HG02610 (cell line): Measurements from ENCODE around the gene PKN1.

Source experiments
- ATAC-seq: cut with Tn5 transposase; IDR thresholded peaks from one replicate; pipeline ENCODE4 v1.9.1; 2021; ENCODE audit warnings: mild to moderate bottlenecking, moderate library complexity; ENCODE audit not compliant: unreplicated experiment

PKN1 gene

DNA sequence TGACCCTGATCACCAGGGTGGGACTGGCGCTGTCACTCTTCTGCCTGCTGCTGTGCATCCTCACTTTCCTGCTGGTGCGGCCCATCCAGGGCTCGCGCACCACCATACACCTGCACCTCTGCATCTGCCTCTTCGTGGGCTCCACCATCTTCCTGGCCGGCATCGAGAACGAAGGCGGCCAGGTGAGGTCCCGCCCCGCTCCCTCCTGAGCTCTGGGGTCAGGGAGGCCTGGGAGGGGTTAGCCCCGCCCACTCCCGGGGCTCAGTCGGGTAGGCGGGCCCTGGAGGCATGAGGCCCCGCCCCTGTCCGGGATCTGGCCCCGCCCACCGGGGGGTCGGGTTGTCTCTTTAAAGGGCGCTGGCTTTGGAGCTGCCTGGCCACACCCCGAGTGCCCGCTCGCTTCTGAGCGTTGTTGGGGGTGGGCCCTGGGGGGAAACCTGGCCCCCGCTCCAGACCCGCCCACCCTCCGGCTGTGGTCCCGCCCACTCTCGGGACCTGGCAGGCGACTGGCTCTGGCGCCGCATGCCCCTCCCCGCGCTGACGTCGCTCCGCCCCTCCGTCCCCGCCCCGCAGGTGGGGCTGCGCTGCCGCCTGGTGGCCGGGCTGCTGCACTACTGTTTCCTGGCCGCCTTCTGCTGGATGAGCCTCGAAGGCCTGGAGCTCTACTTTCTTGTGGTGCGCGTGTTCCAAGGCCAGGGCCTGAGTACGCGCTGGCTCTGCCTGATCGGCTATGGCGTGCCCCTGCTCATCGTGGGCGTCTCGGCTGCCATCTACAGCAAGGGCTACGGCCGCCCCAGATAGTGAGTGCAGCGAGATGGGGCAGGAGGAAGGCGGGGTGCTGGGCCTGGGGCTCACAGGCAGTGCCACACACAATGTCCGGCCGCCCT is 27.1 kb upstream of the PKN1 start:
- ATAC-seq = peak; percentile 48

DNA sequence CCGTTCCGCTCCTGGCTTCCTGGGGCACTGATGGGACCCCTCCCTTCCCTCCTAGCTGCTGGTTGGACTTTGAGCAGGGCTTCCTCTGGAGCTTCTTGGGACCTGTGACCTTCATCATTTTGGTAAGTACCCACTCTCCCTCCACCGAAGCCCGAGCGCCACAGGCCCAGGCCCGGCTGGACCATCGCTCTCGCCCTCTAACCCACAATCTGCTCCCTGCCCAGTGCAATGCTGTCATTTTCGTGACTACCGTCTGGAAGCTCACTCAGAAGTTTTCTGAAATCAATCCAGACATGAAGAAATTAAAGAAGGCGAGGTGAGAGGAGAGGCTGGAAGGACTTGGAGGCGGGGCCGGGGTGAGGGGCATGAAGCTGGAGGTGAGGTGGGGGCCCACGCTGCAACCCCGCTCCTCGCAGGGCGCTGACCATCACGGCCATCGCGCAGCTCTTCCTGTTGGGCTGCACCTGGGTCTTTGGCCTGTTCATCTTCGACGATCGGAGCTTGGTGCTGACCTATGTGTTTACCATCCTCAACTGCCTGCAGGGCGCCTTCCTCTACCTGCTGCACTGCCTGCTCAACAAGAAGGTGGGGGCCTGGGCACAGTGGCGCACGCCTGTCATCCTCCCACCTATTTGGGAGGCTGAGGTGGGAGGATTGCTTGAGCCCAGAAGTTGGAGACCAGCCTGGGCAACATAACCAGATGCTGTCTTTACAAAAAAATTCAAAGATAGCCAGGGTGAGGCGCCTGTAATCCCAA is 26.3 kb upstream of the PKN1 start:
- no peak for ATAC-seq

DNA sequence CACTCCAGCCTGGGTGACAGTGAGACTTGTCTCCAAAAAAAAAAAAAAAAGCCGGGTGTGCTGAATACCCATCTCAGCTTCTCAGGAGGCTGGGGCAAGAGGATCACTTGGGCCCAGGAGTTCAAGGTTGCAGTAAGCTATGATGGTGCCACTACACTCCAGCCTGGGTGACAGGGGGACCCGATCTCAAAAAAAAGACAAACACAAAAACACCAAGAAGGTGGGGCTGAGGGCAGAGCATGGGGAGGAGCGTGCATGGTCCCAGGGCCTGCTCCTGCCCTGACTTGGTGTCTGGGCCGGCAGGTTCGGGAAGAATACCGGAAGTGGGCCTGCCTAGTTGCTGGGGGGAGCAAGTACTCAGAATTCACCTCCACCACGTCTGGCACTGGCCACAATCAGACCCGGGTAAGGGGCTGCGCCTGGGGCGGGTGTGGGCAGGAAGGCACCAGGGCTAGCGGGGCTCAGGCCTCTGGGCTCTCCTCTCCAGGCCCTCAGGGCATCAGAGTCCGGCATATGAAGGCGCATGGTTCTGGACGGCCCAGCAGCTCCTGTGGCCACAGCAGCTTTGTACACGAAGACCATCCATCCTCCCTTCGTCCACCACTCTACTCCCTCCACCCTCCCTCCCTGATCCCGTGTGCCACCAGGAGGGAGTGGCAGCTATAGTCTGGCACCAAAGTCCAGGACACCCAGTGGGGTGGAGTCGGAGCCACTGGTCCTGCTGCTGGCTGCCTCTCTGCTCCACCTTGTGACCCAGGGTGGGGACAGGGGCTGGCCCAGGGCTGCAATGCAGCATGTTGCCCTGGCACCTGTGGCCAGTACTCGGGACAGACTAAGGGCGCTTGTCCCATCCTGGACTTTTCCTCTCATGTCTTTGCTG is 25.3 kb upstream of the PKN1 start:
- no peak for ATAC-seq

DNA sequence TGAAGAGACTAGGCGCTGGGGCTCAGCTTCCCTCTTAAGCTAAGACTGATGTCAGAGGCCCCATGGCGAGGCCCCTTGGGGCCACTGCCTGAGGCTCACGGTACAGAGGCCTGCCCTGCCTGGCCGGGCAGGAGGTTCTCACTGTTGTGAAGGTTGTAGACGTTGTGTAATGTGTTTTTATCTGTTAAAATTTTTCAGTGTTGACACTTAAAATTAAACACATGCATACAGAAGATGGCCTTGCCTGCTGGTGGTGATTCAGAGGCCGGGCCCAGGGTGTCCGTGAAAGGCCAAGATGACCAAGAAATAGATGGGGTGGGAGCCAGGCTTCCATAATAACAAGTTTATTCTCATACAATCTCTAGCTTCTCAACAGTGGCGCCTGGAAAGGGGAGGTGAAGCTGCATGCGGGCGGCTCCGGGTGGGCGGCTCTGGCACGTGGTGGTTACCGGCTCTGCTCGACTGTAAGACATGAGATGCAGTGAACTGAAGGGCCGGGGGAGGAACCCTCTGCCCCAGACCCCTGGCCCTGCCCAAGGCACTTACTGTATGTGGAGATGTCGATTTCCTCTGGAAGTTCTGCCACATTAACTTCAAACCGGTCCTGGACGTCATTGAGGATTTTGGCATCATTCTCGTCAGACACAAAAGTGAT is 24.5 kb upstream of the PKN1 start:
- no peak for ATAC-seq

DNA sequence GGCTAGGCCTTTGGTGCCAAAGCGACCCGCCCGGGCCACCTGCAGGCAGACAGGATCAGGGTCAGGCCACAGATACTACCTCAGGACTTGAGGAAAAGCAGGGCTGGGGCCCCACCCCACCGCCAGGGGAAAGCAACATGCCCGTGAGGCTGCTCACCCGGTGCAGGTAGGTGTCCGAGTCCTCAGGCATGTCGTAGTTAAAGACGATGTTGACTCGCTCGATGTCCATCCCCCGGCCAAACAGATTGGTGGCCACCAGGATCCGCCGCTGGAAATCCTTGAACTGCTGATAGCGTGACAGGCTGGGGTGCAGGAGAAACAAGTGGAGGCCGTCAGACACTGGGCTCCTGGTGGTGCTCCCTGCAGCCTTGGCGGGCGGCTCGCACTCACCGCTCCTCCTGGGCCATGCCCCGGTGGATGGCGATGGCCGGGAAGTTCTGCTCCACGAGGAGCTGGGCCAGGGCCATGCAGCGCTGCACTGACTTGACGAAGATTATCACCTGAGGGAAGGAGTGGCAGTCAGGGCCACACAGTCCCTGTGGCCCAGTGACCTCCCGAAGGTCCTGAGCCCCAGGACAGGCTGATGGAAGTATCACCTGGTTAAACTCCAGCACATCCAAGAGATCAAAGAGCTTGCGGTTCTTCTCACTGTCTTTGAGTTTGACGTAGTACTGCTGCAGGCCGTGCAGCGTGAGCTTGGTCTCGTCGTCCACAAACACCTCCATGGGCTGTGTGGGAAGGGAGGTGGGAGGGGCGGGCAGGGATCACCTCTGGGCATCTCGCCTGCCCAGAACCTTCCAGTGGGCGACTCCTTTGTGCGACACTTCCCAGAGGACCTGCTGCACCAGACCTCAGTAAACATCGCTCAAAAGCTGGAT is 23.7 kb upstream of the PKN1 start:
- no peak for ATAC-seq

DNA sequence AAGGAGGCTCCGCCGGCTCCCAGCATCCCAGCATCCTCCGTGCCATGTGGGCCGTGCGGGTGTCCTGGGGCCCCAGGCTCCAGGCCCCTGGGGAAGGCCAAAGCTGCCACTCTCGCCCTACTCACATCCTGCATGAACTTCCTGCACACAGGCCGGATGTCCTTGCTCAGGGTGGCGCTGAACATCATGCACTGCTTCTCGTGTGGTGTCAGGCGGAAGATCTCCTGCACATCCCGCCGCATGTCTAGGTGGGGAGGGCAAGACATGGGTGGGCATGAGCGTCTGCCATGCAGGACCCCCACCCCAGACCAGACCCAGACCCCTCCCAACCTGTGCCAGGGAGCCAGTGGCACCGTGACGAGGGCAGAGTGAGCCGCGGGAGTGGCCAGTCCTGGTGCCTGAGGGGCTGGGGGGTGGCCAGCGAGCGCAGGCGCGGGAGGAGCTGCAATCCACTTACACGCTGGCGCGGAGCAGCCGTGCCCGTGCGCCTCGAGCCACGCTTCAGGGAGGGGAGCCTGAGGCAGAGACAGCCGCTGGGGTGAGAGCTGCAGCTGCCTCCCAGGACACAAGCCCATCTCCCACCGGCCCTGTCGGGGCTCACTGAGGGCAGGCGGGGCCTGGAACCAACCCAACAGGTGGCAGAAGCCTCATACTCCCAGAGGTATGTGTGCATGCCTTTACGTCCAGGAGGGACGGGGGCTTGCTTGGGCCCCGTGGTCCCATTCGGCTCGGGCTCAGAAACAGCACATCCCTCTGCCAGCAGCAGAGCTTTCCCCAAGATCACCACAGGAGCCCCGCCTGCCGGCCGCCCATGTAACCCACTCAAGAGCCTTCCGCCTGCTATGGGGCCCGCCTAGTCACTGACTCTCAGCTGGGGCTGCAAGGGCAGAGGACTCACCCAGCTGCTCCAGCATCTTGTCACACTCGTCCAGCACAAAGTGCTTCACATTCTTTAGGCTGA is 22.7 kb upstream of the PKN1 start:
- no peak for ATAC-seq

DNA sequence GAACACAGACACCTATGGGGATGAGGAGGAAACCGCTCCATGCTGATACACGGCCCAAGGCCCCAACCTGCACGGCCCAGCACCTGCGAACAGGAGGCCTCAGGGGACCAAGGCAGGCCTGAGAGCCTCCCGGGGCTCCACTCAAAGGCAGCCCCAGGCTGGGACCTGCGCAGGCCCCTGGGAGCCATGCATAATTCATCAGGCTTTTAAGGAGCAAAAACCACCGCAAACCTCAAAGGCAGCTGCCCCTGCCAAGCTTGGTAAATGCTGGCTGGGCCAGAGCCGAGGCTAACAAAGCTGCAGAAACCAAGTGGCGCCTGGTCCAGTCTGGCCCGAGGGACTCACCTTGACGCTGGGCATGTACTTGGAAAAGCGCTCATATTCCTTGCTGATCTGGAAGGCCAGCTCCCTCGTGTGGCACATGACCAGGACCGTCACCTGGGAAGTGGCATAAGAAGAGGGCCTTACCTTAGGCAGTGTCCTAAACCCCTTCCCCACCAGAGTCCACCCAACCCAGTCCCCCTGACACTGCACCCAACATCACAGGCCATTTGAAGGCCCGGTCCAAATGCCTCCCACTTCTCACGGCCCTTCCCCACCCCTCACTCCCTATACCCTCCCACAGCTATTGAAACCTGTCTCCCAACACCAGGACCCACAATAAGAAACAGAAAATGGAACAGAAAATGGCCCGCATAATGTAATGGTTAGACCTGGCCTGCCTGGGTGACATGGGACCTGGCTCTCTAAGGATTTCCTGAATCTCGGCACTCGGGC is 21.8 kb upstream of the PKN1 start:
- ATAC-seq = no peak

DNA sequence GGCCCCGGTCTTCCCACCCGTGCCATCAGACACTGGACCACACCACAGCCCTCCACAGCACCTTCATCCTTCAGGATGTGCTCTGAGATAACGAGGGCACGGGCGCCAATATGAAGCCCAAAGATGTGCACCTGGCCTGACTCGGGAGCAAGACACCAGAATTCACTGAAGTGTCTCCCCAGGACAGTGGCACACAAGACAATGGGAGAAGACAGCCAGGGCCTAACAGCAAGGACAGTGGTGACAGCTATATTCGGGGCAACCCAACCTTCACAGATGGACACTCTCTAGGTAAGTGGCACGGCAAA is 21.2 kb upstream of the PKN1 start:
- no peak for ATAC-seq

DNA sequence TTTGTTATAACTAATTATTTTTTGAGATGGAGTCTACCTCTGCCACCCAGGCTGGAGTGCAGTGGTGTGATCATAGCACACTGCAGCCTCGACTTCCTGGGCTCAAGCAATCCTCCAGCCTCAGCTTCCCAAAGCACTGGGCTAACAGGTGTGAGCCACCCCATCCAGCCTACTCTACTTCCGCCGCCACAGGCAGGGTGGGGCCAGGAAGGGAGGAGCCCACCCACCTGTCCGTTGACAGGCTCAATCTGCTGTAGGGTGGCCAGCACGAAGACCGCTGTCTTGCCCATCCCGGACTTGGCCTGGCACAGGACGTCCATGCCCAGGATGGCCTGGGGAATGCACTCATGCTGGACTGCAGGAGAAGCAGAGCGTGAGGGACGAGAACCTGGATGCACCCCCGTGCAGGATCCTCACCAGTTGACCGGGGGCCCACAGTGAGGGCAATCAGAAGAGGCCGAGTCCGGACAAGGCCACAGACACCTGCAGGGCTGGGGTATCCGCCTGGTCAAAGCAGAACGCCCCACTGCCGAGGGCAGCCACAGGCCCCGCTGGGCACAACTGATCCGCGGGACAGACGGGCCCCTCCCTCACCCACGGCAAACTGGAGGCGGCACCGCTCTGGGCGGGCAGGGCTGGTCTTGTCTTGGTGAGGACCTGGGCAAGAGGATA is 20.6 kb upstream of the PKN1 start:
- ATAC-seq = no peak

DNA sequence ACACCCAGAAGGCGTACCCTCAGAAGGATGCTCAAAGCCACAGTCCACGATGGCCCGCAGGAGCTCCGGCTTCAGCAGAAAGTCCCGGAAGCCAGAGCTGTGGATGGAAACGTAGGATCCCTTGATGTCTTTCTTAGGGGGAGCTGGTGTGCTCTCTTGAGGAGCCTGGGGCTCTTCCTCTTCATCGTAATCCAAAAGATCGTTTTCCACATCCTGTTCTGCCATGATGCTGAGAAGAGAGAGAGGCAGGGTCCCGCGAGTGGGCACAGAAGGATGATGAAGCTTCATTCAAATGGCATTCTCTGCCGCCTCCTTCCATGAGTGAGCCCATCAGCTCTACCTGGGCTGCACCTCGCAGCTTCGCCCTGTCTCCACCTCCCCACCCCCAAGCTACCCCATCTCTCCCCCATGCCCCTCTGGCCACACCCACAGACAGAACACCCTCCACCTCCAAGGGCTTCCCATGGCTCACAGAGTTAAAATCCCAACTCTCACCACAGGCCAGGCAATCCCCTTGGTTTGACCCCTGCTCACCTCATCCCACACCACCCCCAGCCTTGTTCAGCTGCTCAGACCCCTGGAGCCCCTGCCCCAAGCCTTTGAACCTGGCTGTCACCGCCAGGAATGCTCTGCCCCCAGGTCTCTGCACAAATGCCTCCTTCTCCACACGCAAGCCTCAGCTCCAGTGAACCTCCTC is 20.0 kb upstream of the PKN1 start:
- no peak for ATAC-seq

DNA sequence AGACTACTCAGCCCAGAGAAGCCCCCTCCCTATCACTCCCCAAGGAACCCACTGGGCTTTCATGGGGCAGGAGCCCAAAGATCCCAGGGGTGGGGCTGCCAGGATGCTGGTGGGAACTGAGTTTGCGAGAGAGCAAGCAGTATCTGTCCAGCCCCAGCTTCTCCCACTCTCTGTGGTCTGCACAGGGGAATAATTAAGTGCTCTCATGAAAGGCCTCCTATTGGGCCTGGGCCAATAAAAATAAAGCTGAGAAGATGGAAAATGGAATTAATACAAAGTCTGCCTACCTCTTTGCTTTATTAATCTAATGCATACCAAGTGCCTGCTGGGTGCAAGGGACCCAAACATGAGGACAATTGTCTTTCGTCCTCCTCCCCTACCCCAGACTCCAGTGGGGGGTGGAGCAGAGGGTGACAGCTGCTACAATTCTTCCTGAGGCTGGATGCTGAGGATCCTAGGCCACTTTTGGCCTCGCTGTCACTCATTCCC is 19.4 kb upstream of the PKN1 start:
- ATAC-seq = no peak

DNA sequence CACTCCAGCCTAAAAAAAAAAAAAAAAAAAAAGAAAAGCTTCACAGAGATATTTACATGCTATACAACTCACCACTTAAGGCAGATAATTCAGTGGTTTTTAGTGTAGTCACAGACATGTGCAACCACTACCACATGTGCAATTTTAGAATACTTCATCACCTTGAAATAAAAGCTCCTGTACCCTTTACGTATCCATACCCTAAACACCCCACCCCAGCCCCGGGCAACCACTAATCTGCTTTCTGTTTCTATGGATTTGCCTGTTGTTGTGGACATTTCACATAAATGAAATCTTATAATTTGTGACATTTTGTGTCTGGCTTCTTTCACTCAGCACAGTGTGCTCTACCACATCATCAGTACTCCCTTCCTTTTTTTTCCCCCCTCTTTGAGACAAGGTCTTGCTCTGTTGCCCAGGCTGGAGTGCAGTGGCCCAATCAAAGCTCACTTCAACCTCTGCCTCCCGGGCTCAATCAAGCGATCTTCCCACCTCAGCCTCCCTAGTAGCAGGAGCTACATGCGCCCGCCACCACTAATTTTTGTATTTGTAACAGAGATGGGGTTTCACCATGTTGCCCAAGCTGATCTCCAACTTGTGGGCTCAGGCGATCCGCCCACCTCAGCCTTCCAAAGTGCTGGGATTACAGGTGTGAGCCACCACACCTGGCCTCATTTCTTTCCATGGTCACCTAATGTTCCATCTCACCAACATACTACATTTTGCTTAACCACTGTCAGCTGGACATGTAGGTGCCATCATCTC is 18.0 kb upstream of the PKN1 start:
- no peak for ATAC-seq

DNA sequence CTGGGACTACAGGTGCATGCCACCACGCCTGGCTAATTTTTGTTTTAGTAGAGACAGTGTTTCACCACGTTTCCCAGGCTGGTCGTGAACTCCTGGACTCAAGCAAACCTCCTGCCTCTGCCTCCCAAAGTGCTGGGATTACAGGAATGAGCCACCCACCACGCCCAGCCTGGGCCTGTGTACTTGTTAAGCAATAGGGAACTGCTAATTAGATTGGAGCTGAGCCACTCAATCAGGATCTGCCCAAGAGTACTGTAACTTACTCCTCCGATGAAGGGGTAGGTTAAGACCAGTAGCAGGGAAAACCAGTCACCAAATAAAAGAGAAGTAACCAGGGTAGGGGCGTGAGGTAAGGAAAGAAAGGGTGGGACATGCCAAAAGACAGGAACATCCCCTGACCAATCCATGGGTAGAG is 16.3 kb upstream of the PKN1 start:
- no peak for ATAC-seq

DNA sequence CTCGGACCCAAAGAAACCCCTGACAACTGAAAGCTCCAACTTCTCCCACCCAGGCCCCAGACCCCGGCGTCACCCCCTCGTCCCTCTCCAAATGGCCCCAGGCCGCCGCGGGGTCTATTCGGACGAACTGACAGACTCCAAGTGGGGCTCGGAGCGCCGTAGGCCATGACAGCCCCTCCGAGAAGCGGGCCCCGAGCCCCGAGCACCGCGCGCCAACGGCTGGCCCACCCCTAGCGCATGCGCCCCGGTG is 14.3 kb upstream of the PKN1 start:
- ATAC-seq = peak; percentile 32

DNA sequence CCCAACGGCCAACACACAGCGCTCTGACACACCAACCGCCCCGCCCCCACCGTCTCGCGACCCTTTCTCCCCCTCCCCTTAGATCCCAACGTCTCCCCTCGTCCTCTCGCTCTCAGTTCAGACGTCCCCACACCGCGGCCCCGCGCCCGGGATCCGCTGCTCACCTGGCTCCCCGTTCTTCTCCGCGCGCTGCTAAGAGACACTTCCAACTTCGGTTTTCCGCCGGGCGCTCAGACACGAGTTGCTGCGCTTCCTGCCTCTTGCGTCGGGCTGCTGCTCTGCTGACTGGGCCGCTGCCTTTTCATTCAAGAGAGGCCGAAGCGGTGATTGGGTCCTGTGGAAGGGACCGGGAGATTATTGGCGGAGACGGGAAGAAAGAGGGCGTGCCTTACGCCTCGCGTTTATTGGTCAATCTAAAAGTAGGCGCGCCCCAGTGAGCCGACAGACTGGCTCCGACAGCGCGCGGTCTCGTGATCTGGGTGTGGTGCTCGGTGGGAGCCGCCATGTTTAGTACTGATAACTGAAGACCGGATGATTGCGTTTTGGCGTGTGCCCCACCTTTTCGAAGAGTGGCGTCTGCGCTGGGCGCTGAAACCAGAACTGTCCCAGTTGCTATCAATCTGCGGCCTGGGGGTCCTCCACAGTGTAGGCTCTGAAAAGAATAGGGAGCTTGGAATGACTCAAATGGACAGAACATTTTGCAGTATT is 13.8 kb upstream of the PKN1 start, which contains the start of gene DDX39A:
Gene DDX39A, minus strand, starts transcription at position 236 of the 708 bp plus-strand sequence. CDS start 6,121 bp downstream, outside the sequence.
- peak; percentile 91 for ATAC-seq
